ENCODE data around the gene SFMBT2.
A peak's percentile ranks its signal among the peaks of the same experiment; 100 is the strongest.

SFMBT2 gene

DNA sequence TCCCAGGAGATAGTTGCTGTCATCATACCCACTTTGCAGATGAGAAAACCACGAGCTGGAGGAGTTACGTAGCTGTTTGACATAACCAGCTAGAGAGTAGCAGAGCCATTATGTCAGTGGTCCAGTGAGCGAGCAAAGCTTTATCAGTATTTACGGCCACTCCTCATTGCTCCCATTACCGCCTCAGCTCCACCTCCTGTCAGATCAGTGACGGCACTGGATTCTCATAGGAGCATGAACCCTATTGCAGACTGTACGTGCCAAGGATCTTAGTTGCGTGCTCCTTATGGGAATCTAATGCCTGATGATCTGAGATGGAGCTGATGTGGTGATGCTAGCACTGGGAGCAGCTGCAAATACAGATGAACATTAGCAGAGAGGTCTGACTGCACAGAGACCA lies 9.2 kb upstream of the SFMBT2 start:
- ChIA-PET CTCF (interaction anchor here (2.2 to 5.9 kb wide), 2 partner anchors 500 to 751 kb away, joined by 8 to 54 read pairs; no protein-coding TSS in a partner anchor), POLR2A (no interaction called here)
- DNase-seq (ENCODE audit: low read depth, low spot score) = no peak
- no peak for TF ChIP-seq CTCF (IDR thresholded peaks at IDR 0.05; ENCODE audit: insufficient read depth, low read length, missing control alignments)
- H3K4me3 ChIP-seq (ENCODE audit: low read depth, low read length) = no peak overlapping the region

DNA sequence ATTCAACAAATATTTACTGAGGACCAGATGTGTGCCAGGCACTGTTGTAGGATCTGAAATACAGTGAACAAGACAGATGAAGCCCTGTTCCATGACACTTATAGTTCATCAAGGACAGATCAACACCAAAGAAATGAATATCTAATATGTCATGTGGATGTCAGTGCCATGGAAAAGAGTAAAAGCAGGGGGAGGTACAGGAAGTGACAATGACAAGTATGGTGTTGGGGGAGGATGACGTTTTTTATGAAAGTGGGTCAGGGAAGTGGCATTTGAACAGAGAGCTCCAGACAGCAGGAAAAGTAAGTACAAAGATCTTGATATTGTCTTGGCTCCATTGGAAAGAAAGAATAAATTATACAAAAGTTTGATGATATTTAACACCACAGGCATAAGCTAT lies 7.0 kb upstream of the SFMBT2 start:
- ChIA-PET CTCF (interaction anchor here (1.3 to 5.9 kb wide), 4 partner anchors 11 to 970 kb away, joined by 4 to 54 read pairs (median 6); no protein-coding TSS in a partner anchor), POLR2A (no interaction called here)
- no peak for DNase-seq (ENCODE audit: low read depth, low spot score)
- TF ChIP-seq CTCF (IDR thresholded peaks at IDR 0.05; ENCODE audit: insufficient read depth, low read length, missing control alignments) = no peak
- H3K4me3 ChIP-seq (ENCODE audit: low read depth, low read length) = no peak overlapping the region

DNA sequence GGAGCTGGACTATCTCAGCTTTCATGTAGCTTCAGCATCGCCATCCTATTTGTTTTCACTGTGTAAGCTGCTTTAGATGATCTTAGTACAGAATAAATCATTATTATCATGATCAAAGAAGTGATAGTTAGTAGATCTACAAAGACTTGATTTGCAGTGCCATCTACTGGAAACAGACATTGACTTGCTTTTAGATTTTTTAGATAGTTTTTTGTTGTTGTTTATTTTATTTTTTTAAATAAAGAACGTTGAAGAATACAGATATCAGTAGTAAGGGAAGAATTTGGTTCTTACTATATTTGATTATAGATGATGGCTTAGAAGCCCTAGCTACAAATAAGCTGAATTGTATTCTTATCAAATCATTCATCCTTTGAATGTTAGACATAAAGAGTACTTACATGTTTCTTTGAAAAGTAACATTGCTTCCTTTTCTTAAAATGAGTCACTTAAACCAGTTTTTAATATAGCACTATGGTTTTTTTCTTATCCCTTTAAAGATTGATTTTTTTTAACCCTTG lies 6.3 kb upstream of the SFMBT2 start:
- TF ChIP-seq CTCF (IDR thresholded peaks at IDR 0.05; ENCODE audit: insufficient read depth, low read length, missing control alignments) = peak; percentile 15
- peak; percentile 4 for DNase-seq (ENCODE audit: low read depth, low spot score)
- POLR2A ChIA-PET = no interaction called here
- CTCF ChIA-PET = interaction anchor here (0.8 to 5.9 kb wide), 9 partner anchors 9 to 970 kb away, joined by 3 to 54 read pairs (median 4); no protein-coding TSS in a partner anchor
- no peak overlapping the region for H3K4me3 ChIP-seq (ENCODE audit: low read depth, low read length)

DNA sequence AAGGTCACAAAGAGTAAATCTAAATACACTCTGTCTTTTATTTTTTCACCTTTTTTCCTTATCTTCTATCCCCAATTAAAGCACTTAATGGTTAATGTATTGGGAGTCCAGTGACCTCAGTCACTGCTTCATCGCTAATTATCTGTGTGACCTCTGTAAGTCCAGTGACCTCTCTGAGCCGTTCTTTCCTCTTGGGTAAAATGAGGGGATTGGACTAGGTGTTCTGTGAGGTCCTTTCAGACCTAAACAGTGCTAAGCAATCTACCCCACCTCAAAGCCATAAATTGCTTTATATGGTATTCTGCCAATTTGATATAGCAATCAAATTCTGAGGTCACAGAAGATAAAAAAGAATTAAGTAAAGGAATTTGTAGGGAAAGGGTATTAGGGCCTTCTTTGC lies 3.9 kb upstream of the SFMBT2 start:
- ChIA-PET CTCF (interaction anchor here (5.9 kb wide), 1 partner anchor 746 kb away, joined by 54 read pairs; no protein-coding TSS in a partner anchor), POLR2A (no interaction called here)
- no peak for TF ChIP-seq CTCF (IDR thresholded peaks at IDR 0.05; ENCODE audit: insufficient read depth, low read length, missing control alignments)
- DNase-seq (ENCODE audit: low read depth, low spot score) = no peak
- no peak overlapping the region for H3K4me3 ChIP-seq (ENCODE audit: low read depth, low read length)

- ChIA-PET POLR2A (no interaction called here), CTCF (no interaction called here)
- no peak for TF ChIP-seq CTCF (IDR thresholded peaks at IDR 0.05; ENCODE audit: insufficient read depth, low read length, missing control alignments)
- DNase-seq (ENCODE audit: low read depth, low spot score) = no peak
- H3K4me3 ChIP-seq (ENCODE audit: low read depth, low read length) = no peak overlapping the region
Observed at GRCh38 chr10:7412928-7413282, 2.1 kb upstream of the SFMBT2 start.

- DNase-seq (ENCODE audit: low read depth, low spot score) = no peak
- no peak for TF ChIP-seq CTCF (IDR thresholded peaks at IDR 0.05; ENCODE audit: insufficient read depth, low read length, missing control alignments)
- H3K4me3 ChIP-seq (ENCODE audit: low read depth, low read length) = no peak overlapping the region
- ChIA-PET POLR2A (no interaction called here), CTCF (interaction anchor here (1.1 to 1.6 kb wide), 2 partner anchors 493 to 745 kb away, joined by 3 to 5 read pairs; no protein-coding TSS in a partner anchor)
Observed at GRCh38 chr10:7412237-7412927, 1.5 kb upstream of the SFMBT2 start.
